ENCODE measurements around the gene SMU1.

Gene SMU1

GRCh38 chr9:33076046-33077004 is at the start of gene SMU1:
Gene SMU1 (minus strand): TSS chr9:33076674. CDS start chr9:33076608, 66 bp downstream.
- DNase-seq: peak; percentile 97

- no peak for DNase-seq
Measured at GRCh38 chr9:33125461-33125860, 49.0 kb upstream of the SMU1 start.

- no peak for DNase-seq
Measured at GRCh38 chr9:33124751-33125381, 48.4 kb upstream of the SMU1 start.

- DNase-seq: no peak
Measured at GRCh38 chr9:33124046-33124445, 47.6 kb upstream of the SMU1 start.

- DNase-seq: no peak
Measured at GRCh38 chr9:33123407-33124031, 47.0 kb upstream of the SMU1 start.

- DNase-seq: no peak
Measured at GRCh38 chr9:33120620-33121019, 44.1 kb upstream of the SMU1 start.

- DNase-seq: no peak
Measured at GRCh38 chr9:33117796-33118195, 41.3 kb upstream of the SMU1 start.

GRCh38 chr9:33117306-33117705 is 40.8 kb upstream of the SMU1 start:
- DNase-seq: no peak

GRCh38 chr9:33116860-33117259 is 40.4 kb upstream of the SMU1 start:
- no peak for DNase-seq

GRCh38 chr9:33114746-33115145 is 38.3 kb upstream of the SMU1 start:
- DNase-seq: no peak

- no peak for DNase-seq
Measured at GRCh38 chr9:33113799-33114547, 37.5 kb upstream of the SMU1 start.

- no peak for DNase-seq
Measured at GRCh38 chr9:33112094-33112493, 35.6 kb upstream of the SMU1 start.

GRCh38 chr9:33111631-33112030 is 35.2 kb upstream of the SMU1 start:
- no peak for DNase-seq

- no peak for DNase-seq
Measured at GRCh38 chr9:33110686-33111085, 34.2 kb upstream of the SMU1 start.

- no peak for DNase-seq
Measured at GRCh38 chr9:33109850-33110595, 33.5 kb upstream of the SMU1 start.

- DNase-seq: no peak
Measured at GRCh38 chr9:33109097-33109496, 32.6 kb upstream of the SMU1 start.

GRCh38 chr9:33108472-33108871 is 32.0 kb upstream of the SMU1 start:
- no peak for DNase-seq

GRCh38 chr9:33107762-33108161 is 31.3 kb upstream of the SMU1 start:
- no peak for DNase-seq

- DNase-seq: no peak
Measured at GRCh38 chr9:33106827-33107621, 30.6 kb upstream of the SMU1 start.

- no peak for DNase-seq
Measured at GRCh38 chr9:33106372-33106771, 29.9 kb upstream of the SMU1 start.

- no peak for DNase-seq
Measured at GRCh38 chr9:33105959-33106358, 29.5 kb upstream of the SMU1 start.
